Mononuclear cell (primary cell): ENCODE results near the gene TPM1. TPM values are rescaled to one million over a fixed set of nuclear protein-coding genes. Genes with fewer than 3 reads are reported as not detected.
"Not testable (repeated sequence)": the region's sequence is repeated elsewhere in the genome, so short reads cannot be mapped to it uniquely, and the experiment has no call there.

Experiments
- H3K27me3 ChIP-seq: 2 replicates; pipeline ENCODE4 v1.6.0; 2011; ENCODE audit warnings: low read length, control low read depth; ENCODE audit not compliant: insufficient read depth
- H3K4me1 ChIP-seq: 2 replicates; pipeline ENCODE4 v1.5.1; 2011; ENCODE audit warnings: mild to moderate bottlenecking, low read length, control low read depth; ENCODE audit not compliant: insufficient read depth
- H3K4me3 ChIP-seq: 2 replicates; pipeline ENCODE4 v1.5.1; 2011; ENCODE audit warnings: mild to moderate bottlenecking, low read length, moderate library complexity
- H3K9me3 ChIP-seq: 2 replicates; pipeline ENCODE4 v1.5.1; 2011; ENCODE audit warnings: low read depth, mild to moderate bottlenecking, control low read depth, low read length
- total RNA-seq: library from RNA; depleted of rRNA; stranded (reverse); fragments of >200 nt; gene quantifications from one replicate; pipeline ENCODE4 v1.2.3, GENCODE V29; 2012

Gene TPM1
- total RNA-seq = 23.8 TPM

- H3K27me3 ChIP-seq = peaks cover 75% of the 10 kb centered on the region
- no peak within 1 kb of the TSS for H3K4me3 ChIP-seq
- H3K9me3 ChIP-seq = no peaks in the 10 kb centered on the region
- peaks cover 18% of the 10 kb centered on the region for H3K4me1 ChIP-seq
These were observed at the start of gene TPM1 for GRCh38 chr15:63041974-63042876. TSS of gene TPM1 (plus strand) at chr15:63042747. CDS start at chr15:63042830, 83 bp downstream.

DNA sequence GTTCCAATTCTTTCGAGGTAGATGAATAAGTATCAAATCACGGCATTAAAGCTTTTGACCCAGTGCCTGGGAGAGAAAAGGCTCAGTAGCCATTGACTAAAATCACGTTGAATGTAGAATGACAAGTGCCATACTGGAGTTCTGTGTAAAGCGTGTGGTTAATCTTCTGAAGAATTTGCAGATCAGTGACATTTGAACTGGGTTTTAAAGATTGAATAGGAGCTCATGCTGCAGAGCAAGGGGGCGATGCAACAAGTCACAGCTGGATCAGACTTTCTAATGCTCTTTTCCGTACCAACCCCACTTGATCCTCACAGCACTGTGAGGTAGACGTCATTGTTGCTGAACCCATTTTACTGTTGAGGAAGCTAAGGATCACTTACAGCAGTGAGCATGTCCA is 49.5 kb upstream of the TPM1 start:
- no peak overlapping the region for H3K4me3 ChIP-seq
- no peaks in the 10 kb centered on the region for H3K9me3 ChIP-seq
- H3K4me1 ChIP-seq = no peaks in the 10 kb centered on the region
- no peaks in the 10 kb centered on the region for H3K27me3 ChIP-seq

DNA sequence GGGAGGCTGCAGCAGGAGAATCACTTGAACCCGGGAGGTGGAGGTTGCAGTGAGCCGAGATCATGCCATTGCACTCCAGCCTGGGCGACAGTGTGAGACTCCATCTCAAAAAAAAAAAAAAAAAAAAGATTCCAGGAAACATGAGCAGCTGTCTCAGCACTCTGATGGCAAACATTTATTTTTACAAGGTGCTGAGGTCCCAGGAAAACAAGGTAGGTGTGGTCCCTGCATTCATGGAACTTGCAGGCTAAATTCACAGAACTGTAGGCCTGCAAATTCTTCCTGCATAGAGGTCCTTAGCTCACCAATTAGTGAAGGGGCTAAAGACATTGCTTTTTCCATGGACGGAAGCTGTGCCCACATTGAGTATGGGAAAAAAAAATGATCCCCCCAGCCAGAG is 48.9 kb upstream of the TPM1 start:
- not testable (repeated sequence) for H3K9me3 ChIP-seq, H3K4me3 ChIP-seq, H3K27me3 ChIP-seq, H3K4me1 ChIP-seq

DNA sequence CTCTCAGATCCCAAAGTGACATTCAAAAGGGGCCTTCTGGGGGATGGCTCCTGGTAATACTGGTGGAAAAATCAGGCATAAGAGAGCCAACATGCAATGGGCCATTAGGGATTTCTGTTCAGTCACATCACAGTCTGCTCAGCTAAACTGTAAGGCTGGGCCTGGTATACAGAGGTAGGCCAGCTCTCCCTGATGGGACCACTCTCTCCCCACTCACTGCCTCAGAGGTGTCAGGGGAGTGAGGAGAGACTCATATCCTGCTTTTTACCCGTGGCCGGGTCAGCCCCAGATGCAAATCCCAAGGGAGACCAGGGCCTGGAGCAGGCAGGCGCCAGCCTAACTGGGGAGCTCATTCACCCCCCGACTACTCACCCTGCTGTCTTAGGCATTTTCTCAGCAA is 48.1 kb upstream of the TPM1 start:
- Histone ChIP-seq H3K9me3 (no peaks in the 10 kb centered on the region), H3K27me3 (no peaks in the 10 kb centered on the region), H3K4me3 (no peak overlapping the region), H3K4me1 (no peaks in the 10 kb centered on the region)

DNA sequence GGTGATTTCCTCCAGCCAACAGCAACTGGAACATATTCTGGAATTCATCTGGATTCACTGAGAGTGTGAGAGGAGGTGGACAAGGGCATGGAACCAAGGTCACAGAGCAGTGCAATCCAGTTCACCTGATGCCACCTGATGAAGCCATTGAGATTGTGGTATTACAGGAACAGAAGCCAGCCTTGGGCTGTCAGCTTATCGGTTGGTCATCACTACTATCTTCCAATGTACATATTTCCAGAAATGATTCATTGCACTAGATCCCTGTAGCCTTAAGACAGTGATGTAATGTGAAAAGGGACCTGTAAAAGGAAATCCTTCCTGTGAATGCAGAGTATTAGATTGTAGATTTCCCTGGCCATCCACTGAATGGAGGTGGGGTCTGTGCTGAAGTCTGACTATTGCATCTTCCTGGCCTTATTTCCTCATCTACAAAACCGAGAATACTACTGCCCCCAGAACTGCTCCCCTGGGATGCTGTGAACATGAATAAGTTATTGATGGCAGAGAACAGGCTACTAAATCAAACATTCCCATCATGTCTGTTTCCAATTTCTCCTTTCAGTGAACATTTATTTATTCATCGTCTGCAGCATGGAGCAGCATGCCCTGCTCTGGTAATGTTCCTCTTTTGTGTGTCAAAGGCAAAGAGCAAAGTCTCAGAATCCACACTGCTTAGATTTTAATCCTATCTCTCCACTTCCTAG is 47.4 kb upstream of the TPM1 start:
- H3K4me1 ChIP-seq = no peaks in the 10 kb centered on the region
- H3K4me3 ChIP-seq = no peak overlapping the region
- no peaks in the 10 kb centered on the region for H3K27me3 ChIP-seq
- no peaks in the 10 kb centered on the region for H3K9me3 ChIP-seq

DNA sequence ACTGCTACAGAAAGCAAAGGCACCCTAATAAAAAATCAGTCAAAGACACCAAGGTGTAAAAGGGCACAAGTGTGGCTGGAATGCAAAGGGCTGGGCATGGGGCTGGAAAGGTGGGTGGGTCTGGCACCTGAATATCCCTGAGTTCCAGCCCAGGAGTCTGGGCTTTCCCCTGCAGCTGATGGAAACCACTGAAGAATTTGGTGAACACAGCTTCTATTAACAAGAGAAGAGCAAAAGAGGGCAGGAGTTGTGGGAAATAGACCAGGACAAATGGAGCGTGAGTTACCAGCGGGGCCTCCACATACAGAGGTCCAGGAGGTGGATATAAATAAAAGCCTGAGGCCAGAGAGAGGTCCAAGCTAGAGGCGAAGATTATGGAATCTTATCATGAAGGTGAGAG is 45.1 kb upstream of the TPM1 start:
- no peaks in the 10 kb centered on the region for H3K4me1 ChIP-seq
- no peaks in the 10 kb centered on the region for H3K27me3 ChIP-seq
- H3K9me3 ChIP-seq = no peaks in the 10 kb centered on the region
- no peak overlapping the region for H3K4me3 ChIP-seq

DNA sequence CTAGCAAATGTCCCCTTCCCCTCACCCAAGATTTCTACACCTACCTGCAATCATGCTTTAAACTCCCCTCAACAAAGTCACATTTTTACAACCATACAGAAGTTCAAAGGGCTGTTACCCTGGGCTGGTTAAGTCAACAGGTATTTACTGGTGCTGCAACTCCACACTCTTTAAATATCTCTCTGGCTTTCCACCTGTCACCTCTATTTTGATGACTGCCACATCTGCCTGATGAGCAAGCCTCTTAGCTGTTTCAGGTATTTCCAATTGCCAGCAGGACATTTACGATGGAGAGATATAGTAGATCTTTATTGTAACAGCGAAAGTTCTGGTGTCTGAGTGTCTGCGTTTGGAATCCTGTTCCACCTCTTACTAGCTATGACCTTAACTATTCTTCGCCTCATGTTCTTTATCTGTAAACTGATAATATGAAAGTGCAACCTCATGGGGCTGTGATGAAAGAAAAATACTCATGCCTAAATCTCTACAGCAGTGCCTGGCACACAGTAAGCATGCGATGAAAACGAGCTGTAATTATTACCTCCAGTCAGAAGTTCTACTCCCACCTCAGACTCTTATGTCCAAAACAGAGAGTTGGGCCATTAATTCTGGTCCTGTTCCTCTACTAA is 44.2 kb upstream of the TPM1 start:
- Histone ChIP-seq H3K27me3 (no peaks in the 10 kb centered on the region), H3K9me3 (no peaks in the 10 kb centered on the region), H3K4me3 (no peak overlapping the region), H3K4me1 (no peaks in the 10 kb centered on the region)

DNA sequence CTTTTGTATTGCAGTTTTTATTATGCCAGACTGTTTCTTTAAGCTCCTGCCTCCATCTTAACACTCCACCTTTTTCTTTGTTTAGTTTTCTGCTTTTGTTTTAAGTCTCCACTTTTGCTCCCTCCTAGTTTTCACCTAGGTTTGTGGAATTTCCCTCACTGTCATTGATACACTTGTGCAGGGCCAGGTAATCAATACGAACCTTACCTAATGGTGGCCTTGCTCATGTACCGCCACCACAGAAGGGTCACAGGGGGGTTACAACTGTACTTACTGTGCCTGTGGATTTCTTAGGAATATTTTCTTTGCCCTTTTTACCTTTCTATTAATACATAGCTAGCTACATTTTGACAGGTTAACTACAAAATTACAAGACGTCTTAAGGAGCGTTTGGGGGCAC is 43.4 kb upstream of the TPM1 start:
- H3K4me1 ChIP-seq = no peaks in the 10 kb centered on the region
- no peak overlapping the region for H3K4me3 ChIP-seq
- H3K9me3 ChIP-seq = no peaks in the 10 kb centered on the region
- no peaks in the 10 kb centered on the region for H3K27me3 ChIP-seq

- Histone ChIP-seq H3K4me1 (no peaks in the 10 kb centered on the region), H3K9me3 (no peaks in the 10 kb centered on the region), H3K4me3 (no peak overlapping the region), H3K27me3 (no peaks in the 10 kb centered on the region)
These were observed 42.5 kb upstream of the TPM1 start for GRCh38 chr15:62999923-63000561.

DNA sequence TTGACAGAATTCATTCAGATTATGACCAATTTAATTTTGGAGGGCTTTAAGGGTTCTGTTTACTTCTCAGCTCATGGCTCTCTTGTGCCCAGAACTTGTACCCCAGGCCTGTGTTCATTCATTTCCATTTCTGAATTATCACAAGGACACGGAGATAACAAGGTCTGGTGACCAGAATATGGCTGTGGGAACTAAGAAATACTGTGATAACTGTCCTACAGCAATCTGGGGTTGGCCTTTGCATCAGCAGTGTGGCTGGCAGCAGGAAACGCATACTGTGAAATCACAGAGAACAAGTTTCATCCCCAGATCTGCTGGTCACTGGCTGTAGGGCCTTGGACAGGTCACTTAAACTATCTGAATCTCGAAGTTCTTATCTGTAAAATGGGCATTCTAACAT is 41.8 kb upstream of the TPM1 start:
- no peak overlapping the region for H3K4me3 ChIP-seq
- no peaks in the 10 kb centered on the region for H3K4me1 ChIP-seq

DNA sequence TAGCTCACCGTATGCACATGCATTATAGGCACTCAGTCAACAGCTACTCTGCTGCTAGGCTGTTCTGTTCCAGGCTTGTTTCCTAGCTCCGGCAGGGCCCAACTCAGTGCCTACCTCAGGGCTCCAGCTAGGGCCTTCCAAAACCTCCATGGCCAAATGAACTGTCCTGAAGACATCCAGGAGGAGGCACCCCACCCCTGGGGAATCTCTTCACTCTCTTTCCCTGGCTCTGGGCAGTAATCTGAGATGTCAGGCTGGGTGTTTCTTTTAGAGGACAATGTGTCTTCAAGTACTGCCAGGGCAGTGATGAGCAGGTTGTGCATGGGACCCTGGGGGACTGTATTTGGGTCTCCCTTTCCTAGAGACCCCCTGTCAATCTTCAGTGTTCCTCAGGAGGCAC is 38.3 kb upstream of the TPM1 start:
- Histone ChIP-seq H3K4me1 (no peaks in the 10 kb centered on the region), H3K4me3 (no peak overlapping the region), H3K9me3 (no peaks in the 10 kb centered on the region), H3K27me3 (no peaks in the 10 kb centered on the region)

More for the DNA sequence above, 41.8 kb upstream of the TPM1 start:
- H3K9me3 ChIP-seq = no peaks in the 10 kb centered on the region
- H3K27me3 ChIP-seq = no peaks in the 10 kb centered on the region

DNA sequence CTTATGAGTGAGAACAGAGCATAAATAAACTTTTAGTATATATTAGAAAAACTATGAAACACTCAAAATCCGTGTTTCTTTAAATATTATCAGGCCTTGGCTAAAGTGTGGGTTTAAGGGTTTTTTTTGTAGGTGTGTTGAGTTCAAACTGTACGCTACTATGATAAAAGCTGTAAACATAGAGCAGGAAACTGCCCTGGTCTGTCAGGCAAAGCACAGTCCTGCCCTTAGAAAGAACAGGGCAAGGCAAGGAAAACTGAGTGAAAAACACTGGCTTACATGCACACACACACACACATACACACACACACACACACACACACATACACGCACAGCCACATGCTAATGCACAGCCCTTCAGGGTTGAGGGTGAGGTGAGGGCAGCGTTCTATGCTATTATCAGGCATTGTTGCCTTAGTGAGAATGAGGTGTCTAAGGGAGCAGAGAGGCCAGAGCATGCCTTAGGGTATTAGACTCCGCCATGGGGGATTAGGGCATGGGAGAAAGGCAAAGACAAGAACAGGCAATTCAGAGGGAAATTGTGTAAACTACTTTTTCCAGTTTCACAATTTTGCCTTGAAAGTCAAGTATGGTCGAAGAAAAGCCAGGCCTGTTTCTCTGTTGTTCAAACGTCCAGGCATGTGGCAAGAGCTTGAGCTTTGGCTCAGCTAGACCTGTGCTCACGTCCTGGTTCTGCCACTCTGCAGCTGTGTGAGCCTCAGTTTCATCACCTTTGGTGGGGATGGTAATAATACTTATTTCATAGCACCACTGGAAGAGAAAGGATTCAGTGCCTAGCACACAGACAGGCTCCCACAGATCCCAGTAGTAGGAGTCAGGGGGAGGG is 36.3 kb upstream of the TPM1 start:
- Histone ChIP-seq H3K4me1 (no peaks in the 10 kb centered on the region), H3K4me3 (no peak overlapping the region), H3K27me3 (no peaks in the 10 kb centered on the region), H3K9me3 (no peaks in the 10 kb centered on the region)

DNA sequence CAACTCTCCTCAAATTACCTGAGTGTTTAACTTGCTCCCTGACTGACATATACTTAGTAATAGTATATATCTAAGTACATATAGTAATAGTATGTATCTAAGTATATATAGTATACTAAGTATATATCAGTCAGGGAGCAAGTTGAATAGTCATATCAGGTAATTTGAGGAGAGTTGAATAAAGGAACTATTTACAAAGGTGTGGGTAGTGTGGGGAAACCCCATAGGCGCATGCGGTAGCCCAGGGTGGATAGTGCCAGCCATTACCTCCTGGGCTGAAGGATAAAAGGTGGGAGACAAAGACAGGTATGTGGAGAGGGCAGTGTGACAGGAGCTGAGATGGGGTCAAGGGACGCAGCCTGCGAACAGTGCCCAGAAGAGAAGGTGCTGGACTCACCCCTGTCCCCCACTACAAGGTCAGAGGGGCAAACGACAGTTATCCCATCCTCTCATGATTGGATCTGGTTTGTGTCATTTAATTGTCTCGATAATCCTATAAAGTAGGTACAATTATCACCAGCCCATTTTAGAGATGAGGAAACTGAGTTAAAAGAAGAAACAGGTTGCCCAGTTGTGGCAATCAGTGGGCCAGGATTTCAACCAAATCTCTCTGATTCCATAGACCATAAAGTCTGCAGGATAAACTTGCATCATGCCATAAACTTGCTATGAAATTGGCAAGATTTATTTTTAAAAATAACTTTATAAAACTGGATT is 34.1 kb upstream of the TPM1 start:
- Histone ChIP-seq H3K9me3 (no peaks in the 10 kb centered on the region), H3K4me1 (no peaks in the 10 kb centered on the region), H3K27me3 (no peaks in the 10 kb centered on the region), H3K4me3 (no peak overlapping the region)

- Histone ChIP-seq H3K4me3 (no peak overlapping the region), H3K4me1 (no peaks in the 10 kb centered on the region), H3K9me3 (no peaks in the 10 kb centered on the region), H3K27me3 (no peaks in the 10 kb centered on the region)
These were observed 32.2 kb upstream of the TPM1 start for GRCh38 chr15:63010386-63010785.
